IMR-90 (cell line): ENCODE data around the gene NELL1.

Source experiments
- BHLHE40 ChIP-seq: fragments of 150-350 bp; IDR thresholded peaks from 2 replicates; pipeline ENCODE4 v1.6.1; 2016; ENCODE audit warnings: mild to moderate bottlenecking, low read depth, low read length
- CEBPB ChIP-seq: IDR thresholded peaks from 2 replicates; pipeline ENCODE4 v1.6.1; 2012; ENCODE audit warnings: low read depth, low read length, improper control_type of control experiment
- CHD1 ChIP-seq: IDR thresholded peaks from 2 replicates; pipeline ENCODE4 v1.6.1; 2012; ENCODE audit warnings: low read depth, low read length, improper control_type of control experiment
- CTCF ChIP-seq: conservative IDR thresholded peaks from 2 replicates; pipeline ENCODE4 v1.5.1; 2012; ENCODE audit warnings: mild to moderate bottlenecking, low read depth, low read length, improper control_type of control experiment
- ELK1 ChIP-seq: fragments of 150-350 bp; IDR thresholded peaks from 2 replicates; pipeline ENCODE4 v1.6.1; 2016; ENCODE audit warnings: low read depth, mild to moderate bottlenecking, low read length, moderate library complexity, borderline replicate concordance
- FOS ChIP-seq: fragments of 150-350 bp; IDR thresholded peaks from 2 replicates; pipeline ENCODE4 v1.6.1; 2016; ENCODE audit warnings: low read depth, low read length
- MAFK ChIP-seq: IDR thresholded peaks from 2 replicates; pipeline ENCODE4 v1.6.1; 2012; ENCODE audit warnings: low read depth, low read length, improper control_type of control experiment
- MAZ ChIP-seq: IDR thresholded peaks from 2 replicates; pipeline ENCODE4 v1.6.1; 2012; ENCODE audit warnings: low read depth, mild to moderate bottlenecking, low read length, improper control_type of control experiment, moderate library complexity, borderline replicate concordance
- POLR2A ChIP-seq: IDR thresholded peaks from 2 replicates; pipeline ENCODE4 v1.6.1; 2012; ENCODE audit warnings: mild to moderate bottlenecking, low read depth, low read length
- RAD21 ChIP-seq: IDR thresholded peaks from 2 replicates; pipeline ENCODE4 v1.6.1; 2012; ENCODE audit warnings: low read length, improper control_type of control experiment
- RCOR1 ChIP-seq: IDR thresholded peaks from 2 replicates; pipeline ENCODE4 v1.6.1; 2012; ENCODE audit warnings: mild to moderate bottlenecking, low read length, improper control_type of control experiment; ENCODE audit not compliant: insufficient replicate concordance
- RFX5 ChIP-seq: IDR thresholded peaks from 2 replicates; pipeline ENCODE4 v1.8.0; 2012; ENCODE audit warnings: low read depth, mild to moderate bottlenecking, low read length, moderate library complexity
- SMC3 ChIP-seq: fragments of 150-350 bp; IDR thresholded peaks from 2 replicates; pipeline ENCODE4 v1.6.1; 2016; ENCODE audit warnings: low read depth, mild to moderate bottlenecking, antibody characterized with exemption, low read length, moderate library complexity
- USF2 ChIP-seq: fragments of 150-350 bp; IDR thresholded peaks from 2 replicates; pipeline ENCODE4 v1.6.1; 2017; ENCODE audit warnings: mild to moderate bottlenecking, antibody characterized with exemption, low read length, low read depth

GRCh38 chr11:20790622-20791021 lies 121.2 kb downstream of the NELL1 start:
- TF ChIP-seq CTCF (no peak), MAZ (no peak), RFX5 (no peak), USF2 (no peak), ELK1 (no peak), FOS (no peak), MAFK (no peak), POLR2A (no peak), BHLHE40 (no peak), RCOR1 (no peak), CHD1 (no peak), CEBPB (no peak), RAD21 (no peak), SMC3 (no peak)
